ENCODE data around the gene NPIPB2.

GRCh38 chr16:11986521-11987057 is 44.7 kb upstream of the NPIPB2 start:
- no peak for TF ChIP-seq SP2 (IDR thresholded peaks at IDR 0.05; ENCODE audit: low read length)
- no peak for TF ChIP-seq CTCF (IDR thresholded peaks at IDR 0.05; ENCODE audit: control extremely low read depth in 1 of 3, insufficient read depth in 1 of 3, low read depth in 1 of 3, low read length in 3 of 3)
- no peak for TF ChIP-seq TCF12 (IDR thresholded peaks at IDR 0.05; ENCODE audit: low read depth, low read length)

Data from H1 (cell line).